GM19452 (cell line): ENCODE data around the gene CELSR3.
A peak's percentile ranks its signal among the peaks of the same experiment; 100 is the strongest.

Experiments used
- ATAC-seq: cut with Tn5 transposase; IDR thresholded peaks from one replicate; pipeline ENCODE4 v1.9.1; 2021; ENCODE audit not compliant: unreplicated experiment

CELSR3 gene

DNA sequence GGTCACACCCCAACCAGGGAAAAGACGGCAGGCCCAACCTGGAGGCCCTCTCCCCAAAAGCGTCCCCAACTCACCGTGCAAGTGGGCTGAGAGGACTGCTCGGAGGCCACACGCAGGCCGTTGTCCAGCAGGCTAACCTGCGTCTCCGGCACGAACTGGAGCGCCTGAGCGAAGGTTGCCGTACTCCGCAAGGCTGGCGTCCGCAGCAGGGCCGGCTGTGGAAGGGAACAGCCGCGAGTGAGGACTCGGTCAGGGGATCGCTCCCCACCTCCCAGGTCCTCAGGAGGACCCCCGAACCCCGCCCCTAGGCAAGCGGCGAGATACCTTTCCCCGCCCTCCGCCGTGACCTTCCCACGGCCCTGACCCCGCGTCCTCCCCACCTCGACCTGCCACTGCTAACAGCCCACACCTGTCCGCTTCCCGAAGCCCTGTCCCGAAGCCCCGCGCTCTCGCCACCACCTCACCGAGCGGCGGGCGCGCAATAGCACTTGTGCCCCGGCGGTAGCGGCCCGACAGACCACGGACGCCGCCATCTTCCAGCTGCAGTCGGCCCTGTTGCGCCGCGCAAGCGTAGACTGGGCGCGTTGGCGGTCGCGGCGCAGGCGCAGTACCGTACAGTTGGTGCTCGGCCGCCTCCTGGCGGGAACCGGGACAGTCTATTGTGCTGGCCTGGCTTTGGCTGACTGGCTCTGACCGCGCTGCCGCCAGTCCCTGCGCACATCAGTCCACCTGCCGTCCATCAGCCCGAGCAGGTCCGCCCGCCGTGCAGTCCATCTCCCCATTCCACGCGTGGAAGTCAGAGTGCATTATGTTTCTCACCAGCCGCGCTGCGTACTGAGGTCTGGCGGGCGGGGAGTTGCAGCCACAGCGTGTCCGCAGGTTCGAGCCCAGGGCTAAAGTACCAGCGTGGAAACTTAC, 53.3 kb downstream of the CELSR3 start, which contains the start of gene UQCRC1:
UQCRC1 (minus strand) TSS at position 559 of the 918 bp plus-strand sequence; CDS start at position 533, 26 bp downstream.
- ATAC-seq = peak; percentile 92

DNA sequence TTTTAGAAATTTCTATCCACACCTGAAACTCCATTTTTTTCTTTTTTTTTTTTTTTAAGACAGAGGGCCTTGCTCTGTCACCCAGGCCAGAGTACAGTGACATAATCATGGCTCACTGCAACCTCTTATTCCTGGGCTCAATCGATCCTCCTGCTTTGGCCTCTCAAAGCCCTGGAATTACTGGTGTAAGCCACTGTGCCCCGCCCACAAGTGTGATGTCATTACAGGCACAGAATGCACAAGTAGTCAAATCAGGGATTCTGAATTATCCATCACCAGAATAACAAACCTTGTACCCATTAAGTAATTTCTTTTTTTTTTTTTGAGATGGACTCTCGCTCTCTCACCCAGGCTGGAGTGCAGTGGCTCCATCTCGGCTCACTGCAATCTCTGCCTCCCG, 55.2 kb downstream of the CELSR3 start:
- ATAC-seq = no peak

DNA sequence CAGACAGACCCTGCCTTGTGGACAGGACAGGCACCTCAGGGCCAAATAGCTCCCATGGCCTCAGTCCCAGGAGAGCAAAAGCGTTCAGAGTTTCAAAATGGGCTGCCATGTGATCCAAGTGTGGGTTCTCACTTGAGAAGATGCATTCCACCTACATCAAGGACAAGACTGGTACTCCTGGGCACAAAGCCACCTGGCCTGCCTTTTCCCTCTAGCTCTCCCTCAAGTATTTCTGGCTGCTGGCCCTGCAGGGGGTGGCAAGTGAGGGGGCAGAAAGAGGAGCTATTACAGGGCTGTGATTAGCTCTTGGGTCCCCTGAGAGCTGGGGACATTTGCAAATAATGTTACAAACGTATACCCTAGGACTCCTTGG, 61.1 kb downstream of the CELSR3 start:
- ATAC-seq = no peak

DNA sequence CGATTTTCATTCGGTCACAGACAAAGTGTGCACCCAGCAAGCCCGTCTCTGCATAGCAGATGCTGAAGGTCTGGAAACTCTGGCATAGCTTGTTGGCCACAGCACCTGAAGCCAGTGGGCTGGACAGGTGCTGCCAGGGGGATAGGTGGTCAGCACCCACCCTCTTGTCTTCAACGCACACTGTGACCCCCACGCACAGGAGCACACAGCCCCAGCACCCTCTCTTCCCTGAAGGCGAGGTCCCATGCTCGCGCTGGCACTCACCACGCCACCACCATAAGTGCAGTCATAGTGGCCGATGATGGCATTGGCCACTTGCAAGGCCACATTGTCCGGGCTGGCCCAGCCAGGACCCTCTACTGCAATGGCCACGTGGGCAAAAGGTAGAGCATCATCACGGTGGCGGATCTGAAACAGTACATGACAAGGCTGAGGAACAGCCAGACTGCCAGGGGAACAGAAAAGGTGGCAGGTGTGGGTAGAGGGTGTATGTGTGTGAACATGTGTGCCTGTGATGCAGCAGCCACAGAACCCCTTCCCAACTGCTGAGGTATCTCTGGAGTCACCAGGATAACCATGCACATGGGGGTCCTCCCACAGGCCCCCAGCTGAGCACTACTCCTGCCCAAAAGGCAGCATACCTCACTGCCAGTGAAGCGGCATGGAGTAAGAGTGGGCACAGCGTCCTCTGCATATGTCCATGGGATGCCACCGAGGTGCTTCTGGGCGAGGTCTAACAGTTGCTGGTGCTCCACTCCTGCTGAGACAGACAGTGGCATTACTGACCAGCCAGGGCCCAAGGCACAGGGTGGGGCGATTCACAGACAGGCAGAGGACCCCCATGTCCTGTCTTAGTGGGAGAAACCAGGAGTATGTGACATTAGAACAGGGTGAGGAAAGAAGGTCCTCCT, 61.7 kb downstream of the CELSR3 start:
- no peak for ATAC-seq

DNA sequence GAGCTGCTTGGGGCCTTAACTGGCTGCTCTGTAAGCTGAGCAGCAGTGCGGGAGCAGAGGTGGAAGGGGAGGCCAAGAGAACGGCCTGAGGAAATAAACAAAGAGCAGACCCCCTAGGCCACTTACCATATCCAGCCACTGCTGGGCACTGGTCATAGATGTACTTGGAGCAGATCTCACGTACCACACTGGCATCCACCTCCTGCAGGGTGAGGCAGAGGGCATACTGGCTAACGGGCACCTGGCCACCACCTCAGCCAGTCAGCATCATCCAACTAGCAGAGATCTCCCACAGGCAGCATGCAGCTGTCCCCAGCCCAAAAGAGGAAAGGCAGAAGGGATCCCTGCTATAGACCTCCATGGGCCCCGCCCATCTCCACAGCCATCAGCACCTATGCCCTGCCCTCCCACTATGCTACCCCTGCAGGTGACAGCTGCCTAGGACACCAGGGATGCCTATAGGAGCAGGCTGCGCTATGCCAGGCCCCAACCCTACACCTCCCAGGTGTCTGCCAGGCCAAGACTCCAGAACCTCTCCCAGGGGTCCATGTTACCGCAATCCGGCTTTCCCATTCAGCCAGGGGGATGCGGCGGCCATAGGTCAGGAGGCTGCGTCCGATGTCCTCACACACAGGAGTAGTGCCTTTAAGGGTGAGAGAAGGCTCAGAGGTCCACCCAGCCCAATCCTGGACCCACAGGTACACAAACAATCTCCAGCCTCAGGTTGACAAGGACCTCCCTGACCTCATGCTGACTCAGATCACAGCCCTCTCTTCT, 63.0 kb downstream of the CELSR3 start:
- ATAC-seq = no peak

DNA sequence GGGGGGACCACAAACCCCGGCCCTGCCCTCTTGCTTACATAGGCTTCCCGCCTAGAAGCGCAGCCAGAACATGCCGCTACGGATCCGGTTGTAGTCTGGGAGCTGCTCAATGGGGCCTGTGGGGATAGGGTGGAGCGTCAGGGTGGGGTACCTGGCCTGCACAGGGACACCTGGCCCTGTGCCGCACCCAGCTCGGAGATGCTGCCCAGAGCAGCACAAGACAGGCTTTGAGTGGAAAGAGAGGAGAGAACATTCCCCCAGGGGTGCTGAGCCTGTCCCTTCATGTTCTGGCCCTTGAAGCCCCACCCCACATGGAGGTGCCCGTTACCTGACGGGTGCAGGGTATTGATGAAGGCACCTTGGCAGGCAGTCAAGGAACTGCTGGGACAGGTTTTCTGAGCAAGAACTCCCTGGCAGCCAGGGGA, 63.6 kb downstream of the CELSR3 start:
- ATAC-seq = no peak

DNA sequence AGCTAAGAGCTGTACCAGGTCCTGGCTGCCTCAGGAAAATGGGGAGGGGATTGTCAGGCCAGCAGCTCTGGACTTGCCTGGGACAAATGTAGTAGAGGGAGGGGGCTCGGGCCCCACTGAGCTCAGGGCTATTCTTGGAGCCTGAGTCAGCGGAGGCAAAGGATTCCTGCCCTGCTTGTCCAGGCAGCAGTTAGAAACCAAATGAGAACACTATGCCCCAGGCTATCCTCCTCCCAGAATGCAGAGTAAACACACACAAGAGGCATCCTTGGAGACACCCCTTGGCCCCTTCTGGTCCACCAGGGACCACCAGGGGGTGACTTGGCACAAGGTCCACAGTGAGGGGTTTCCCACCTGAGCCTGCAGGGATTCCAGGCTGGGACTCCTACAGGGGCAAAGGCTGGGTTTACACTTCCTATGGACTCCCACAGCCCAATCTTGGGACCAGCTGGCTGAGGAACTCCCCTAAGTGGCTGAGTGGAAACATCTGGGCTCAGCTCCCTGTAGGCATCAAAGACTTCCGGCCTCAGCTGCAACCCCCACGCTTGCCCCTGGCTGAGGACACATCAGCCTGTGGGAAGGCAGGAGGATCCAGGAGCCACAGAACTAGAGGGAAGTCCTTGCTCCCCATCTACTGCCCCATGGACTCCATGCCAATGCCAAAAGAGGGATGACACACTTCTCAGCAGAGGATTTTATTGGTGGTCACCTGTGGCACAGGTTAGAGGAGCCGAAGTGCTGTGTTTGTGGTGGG, 64.2 kb downstream of the CELSR3 start:
- ATAC-seq = no peak

DNA sequence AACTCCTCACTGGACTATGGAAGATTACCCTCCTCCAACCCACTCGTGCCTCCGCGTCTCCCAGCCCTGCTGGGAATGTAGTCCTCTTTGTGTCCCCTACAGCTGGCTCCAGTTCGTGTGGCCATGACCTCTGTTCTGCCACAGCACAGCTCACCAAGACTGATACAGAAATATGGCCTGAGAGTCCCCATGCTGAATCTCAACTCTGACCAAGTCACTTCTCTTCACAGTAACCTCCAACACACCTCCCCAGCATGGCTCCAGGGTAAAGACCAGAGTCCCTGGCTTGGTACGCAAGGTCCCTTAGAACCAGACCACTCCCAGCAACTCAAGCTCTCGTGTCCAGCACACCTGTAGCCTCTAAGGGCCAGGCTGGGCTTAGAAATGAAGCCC, 65.3 kb downstream of the CELSR3 start:
- no peak for ATAC-seq

DNA sequence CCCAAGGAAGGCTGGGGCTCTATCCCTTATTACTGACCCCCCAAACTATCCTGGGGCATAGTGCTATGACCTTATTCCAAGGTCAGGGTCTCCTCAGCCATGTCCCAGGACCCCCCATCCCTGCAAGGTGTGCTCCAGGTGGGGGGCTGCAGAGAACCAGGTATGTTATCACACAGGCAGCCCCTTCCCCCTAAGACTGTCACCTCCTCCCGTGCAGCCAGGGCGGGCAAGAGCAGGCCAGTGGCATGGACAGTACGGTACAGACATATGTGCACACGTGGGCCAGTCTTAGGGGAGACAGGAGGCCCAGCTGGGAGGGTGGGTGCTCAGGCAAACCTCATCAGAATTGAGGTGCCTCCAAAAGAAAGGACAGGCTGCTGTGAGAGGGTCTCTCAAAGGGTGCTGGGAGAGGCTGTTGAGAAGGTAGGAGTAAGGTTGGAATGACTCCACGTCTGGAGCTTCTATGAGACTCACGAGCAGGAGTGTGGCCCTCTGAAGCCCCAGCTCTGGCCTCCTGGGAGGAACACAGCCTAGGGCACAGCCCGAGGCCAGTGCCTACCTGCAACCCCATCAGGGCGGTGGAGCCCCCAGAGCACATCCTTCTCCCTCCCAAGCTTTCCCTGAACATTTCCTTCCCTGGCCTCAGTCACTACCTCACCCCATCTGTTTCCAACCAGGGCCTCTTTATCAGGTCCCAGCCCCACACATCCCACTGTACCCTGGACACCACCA, 65.8 kb downstream of the CELSR3 start:
- ATAC-seq = no peak

DNA sequence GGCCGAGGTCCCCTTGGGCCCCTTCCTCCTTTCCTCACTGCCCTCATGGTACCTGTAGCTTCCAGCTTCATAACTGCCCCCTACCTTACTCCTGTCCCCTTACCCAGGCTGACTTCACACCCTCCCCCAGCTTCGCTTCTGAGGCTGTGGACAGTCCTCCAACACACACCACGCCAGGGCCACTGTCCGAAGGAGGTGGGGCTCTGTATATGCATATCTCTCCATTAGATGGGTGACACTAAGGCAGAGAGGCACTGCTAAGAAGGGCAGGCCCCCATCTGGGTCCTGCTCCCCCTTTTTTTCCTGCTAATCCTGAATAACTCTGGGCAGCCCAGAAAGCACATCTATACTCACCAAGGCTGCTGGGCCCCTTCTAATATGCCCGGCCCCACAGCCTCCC, 66.5 kb downstream of the CELSR3 start:
- ATAC-seq = no peak

DNA sequence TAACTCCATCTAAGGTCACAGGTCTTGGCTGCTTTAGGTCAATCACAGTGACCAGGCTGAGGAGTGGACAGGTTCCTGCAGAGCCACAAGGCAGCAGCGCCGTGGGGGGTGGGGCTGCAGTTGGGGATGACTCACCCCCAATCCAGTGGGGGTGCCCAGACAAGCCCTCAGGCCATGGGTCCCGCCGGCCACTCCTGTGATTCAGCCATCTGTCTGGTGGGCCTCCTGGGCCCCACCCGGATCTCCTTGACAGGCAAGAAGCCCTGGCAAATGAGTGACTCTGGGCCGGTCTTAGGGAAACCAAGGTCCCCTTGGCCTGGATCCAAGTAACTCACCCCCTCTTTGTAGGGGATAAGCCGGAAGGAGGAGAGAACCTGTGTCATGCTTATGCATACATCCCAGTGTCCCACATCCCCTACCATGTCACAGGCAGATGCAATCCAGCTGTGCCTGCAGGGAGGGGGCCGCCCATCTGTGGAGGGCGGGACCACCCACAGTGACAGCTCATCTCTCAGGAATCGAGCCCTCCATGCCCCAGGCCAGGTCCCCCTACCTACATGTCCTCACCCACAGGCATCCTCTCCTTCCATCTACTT, 67.1 kb downstream of the CELSR3 start:
- ATAC-seq = no peak

DNA sequence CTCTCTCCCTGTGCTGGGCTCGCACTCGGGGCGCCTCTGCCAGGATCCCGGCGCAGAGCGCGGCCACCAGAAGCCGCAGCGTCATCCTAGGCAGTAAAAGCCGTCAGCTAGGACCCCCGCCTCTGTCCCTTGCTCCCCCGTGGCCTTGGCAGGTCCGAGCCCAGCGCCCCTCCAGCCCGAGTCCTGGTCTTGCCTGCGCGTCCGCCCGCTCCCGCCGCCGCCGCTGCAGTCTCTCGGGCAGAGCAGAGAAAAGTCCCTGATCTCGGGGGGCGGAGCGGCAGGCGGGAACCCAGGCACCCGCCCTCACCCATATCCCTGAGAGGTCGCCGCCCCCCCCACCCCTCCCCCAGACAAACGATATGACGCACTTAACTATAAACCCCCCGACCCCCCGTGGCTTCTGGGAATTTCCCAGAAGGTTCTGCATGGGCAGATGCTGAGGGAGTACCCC, 67.6 kb downstream of the CELSR3 start, which contains the start of gene COL7A1:
COL7A1 (minus strand) TSS at position 255 of the 451 bp plus-strand sequence; CDS start at position 85, 170 bp downstream.
- ATAC-seq = no peak

DNA sequence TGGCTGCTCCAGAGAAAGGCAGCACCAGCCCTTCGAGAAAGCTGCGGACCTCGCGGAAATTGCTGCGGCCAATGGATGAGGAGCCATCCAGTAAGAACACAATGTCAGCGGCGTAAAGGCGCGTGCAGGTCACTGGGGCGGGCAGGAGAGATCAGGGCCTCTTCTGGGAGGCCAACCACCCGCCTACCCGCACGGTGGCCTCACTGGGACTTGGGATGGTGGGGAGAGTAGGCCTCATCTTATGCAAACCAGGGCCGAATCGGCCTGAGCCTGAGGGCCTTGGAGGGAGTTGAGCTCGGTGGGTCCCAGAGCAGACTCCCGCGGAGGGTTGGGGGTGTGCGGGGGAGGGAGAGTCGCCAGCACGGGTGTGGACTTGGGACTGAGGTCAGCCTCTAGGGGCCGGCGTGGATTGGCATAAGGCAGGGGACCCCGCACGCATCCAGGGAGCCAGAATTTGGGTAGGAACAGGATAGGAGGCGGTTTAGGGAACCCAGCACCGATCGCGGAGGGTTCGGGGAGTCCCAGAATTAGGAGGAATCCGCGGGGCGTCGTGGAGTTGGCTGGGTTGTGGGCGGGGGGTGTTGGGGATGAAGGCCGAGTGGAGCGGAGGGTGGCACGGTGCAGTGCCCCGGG, 68.2 kb downstream of the CELSR3 start:
- no peak for ATAC-seq

DNA sequence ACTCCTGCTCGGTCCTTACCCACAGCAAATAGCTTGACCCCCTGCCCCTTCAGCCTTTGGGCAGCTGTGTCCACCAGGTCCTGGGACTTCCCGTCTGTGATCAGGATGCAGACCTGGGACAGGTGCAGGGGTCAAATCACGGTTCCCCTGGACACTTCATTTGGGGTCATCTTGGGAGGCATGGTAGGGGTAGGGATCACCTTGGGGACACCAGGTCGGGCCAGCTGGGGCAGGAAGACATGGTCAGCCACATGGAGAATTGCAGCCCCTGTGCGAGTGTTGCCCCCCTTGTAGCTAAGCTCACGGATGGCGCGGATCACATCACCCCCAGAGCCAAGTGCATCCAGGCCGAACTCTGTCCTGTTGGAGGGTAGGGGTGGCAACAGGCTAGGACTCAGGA, 69.3 kb downstream of the CELSR3 start:
- no peak for ATAC-seq

DNA sequence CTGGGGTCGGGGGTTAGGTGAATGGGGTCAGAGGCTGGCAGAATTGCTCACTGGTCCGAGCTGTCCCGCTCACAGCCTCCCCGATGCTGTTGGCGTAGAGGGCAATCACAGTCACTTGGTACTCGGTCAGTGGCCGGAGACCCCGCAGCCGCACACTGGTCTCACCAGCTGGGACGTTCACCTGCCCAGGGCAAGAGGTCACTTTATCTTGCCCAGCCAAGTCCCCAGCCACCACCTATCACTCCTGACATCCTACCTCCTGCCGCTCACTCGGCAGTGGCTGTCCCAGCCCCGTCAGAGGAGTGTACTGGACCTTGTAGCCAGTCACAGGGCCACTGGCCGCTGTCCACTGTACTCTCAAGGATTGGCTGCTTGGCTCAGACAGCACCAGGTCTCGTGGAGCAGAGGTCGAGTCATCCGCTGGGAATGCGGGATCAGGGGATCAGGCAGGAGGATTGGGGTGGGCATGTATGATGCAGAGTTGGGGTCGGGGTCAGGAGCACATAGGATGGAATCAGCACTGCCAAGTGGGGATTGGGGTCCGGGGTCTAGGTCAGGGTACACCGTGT, 70.1 kb downstream of the CELSR3 start:
- no peak for ATAC-seq

DNA sequence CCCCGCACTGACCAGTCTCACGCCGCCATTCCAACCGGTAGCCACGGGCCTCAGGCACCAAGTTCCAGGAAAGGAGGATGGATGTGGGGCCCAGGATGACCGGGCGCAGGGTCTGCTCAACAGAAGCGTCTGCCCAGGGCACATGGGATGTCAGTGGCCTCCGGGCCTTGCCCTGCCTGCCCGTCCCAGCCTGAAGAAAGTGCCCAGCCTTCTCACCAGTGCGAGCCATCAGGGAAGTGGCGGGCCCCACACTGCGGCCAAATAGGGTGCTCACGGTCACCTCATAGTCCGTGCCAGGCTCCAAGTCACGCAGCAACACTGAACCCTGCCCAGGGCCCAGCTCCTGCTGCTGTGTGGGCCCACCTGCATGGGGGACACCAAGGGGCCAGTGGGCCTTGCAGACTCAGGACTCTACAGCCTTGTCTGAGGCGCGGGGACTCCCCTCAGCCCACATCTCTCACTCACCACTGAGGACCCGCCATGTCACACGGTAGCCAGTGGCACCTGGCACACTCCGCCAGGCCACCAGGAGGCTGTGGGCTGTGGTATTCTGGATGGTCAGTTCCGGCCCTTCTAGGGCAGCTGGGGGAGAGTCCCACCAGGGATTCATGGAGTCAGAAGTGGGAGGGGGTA, 70.7 kb downstream of the CELSR3 start:
- no peak for ATAC-seq

DNA sequence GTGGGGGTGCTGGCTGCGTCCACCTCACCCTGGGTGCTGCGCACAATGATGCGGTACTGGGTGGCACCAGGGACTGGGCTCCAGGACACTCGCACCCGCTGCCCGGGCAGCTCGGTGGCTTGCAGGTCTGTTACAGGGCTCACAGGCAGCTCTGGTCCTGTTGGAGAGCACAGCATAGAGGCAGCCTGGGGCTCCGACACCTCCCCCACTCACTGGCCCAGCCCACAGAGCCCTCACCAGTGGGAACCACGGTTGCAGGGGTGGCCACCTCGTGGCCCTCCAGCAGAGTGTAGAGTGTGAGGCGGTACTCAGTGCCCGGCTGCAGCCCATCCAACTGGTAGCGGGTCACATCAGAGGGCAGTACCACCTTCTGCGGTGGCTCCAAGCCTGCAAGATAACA, 71.2 kb downstream of the CELSR3 start:
- ATAC-seq = no peak

DNA sequence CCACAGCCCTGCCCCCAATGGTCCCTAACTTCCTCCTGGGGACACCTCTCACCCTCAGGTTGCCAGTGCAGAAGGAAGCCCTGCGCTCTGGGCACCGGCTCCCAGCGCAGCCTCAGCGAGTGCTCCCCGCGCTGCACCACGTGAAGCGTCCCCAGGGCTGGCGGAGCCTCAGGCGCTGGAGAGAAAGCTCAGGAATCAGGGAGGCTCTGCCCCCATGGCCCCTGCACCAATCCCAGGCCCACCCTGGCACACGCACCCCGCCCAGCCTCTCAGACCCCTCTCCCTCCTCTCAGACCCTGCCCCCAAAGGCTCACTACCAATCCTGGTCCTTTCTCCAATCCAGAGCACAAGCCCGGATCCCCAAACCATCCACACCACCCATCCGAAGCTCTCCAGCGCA, 74.5 kb downstream of the CELSR3 start:
- no peak for ATAC-seq
